Measurements from ENCODE around the gene SLC22A9.
"Not testable (repeated sequence)": the region's sequence is repeated elsewhere in the genome, so short reads cannot be mapped to it uniquely, and the experiment has no call there.

GRCh38 chr11:63435831-63436230 lies 66.2 kb downstream of the SLC22A9 start:
- not testable (repeated sequence) for TF ChIP-seq POLR2A, POLR2AphosphoS5, EP300 (IDR thresholded peaks at IDR 0.05)
- TF ChIP-seq, protein P1, sequence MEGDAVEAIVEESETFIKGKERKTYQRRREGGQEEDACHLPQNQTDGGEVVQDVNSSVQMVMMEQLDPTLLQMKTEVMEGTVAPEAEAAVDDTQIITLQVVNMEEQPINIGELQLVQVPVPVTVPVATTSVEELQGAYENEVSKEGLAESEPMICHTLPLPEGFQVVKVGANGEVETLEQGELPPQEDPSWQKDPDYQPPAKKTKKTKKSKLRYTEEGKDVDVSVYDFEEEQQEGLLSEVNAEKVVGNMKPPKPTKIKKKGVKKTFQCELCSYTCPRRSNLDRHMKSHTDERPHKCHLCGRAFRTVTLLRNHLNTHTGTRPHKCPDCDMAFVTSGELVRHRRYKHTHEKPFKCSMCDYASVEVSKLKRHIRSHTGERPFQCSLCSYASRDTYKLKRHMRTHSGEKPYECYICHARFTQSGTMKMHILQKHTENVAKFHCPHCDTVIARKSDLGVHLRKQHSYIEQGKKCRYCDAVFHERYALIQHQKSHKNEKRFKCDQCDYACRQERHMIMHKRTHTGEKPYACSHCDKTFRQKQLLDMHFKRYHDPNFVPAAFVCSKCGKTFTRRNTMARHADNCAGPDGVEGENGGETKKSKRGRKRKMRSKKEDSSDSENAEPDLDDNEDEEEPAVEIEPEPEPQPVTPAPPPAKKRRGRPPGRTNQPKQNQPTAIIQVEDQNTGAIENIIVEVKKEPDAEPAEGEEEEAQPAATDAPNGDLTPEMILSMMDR (IDR thresholded peaks at IDR 0.05) = not testable (repeated sequence)
